Liver (tissue), 3 donors: ENCODE data around the gene FBLN1.

ENCODE experiments used
- CTCF ChIP-seq: fragments of 150-350 bp; IDR thresholded peaks from 2 replicates; pipeline ENCODE4 v1.5.1; 2017; ENCODE audit warnings: improper control_type of control experiment, low read depth, low read length; ENCODE audit not compliant: missing input control
- EGR1 ChIP-seq, 2 donors: IDR thresholded peaks; 2 replicates each; pipeline ENCODE4 v1.6.1; 2016 to 2018; ENCODE audit warnings: antibody characterized with exemption in 2 of 2, low read depth in 2 of 2
- FOXA1 ChIP-seq: IDR thresholded peaks from 2 replicates; pipeline ENCODE4 v1.6.1; 2016; ENCODE audit warnings: antibody characterized with exemption
- GABPA ChIP-seq, 2 donors: IDR thresholded peaks in 1 of 2; conservative IDR thresholded peaks in 1 of 2; 2 replicates each; pipeline ENCODE4 v1.6.1; 2016; ENCODE audit warnings: antibody characterized with exemption in 2 of 2, mild to moderate bottlenecking in 1 of 2, moderate library complexity in 1 of 2
- HNF4A ChIP-seq, 2 donors: conservative IDR thresholded peaks; 2 replicates each; pipeline ENCODE4 v1.6.1; 2016; ENCODE audit warnings: antibody characterized with exemption in 2 of 2, mild to moderate bottlenecking in 2 of 2
- JUND ChIP-seq, 2 donors: IDR thresholded peaks; 2 replicates each; pipeline ENCODE4 v1.6.1; 2016; ENCODE audit warnings: antibody characterized with exemption in 2 of 2
- RAD21 ChIP-seq, 2 donors: IDR thresholded peaks; 2 replicates each; pipeline ENCODE4 v1.6.1; 2016; ENCODE audit warnings: antibody characterized with exemption in 2 of 2, mild to moderate bottlenecking in 2 of 2
- REST ChIP-seq: IDR thresholded peaks from 2 replicates; pipeline ENCODE4 v1.6.1; 2016; ENCODE audit warnings: antibody characterized with exemption, mild to moderate bottlenecking
- SP1 ChIP-seq: IDR thresholded peaks from 2 replicates; pipeline ENCODE4 v1.6.1; 2018; ENCODE audit warnings: antibody characterized with exemption, mild to moderate bottlenecking
- TAF1 ChIP-seq: conservative IDR thresholded peaks from 2 replicates; pipeline ENCODE4 v1.6.1; 2016; ENCODE audit warnings: antibody characterized with exemption, mild to moderate bottlenecking
- YY1 ChIP-seq: IDR thresholded peaks from 2 replicates; pipeline ENCODE4 v1.6.1; 2016; ENCODE audit warnings: antibody characterized with exemption, mild to moderate bottlenecking
- ZBTB33 ChIP-seq: IDR thresholded peaks from 2 replicates; pipeline ENCODE4 v1.6.1; 2016; ENCODE audit warnings: antibody characterized with exemption
- TF ChIP-seq, protein P1 (sequence below): IDR thresholded peaks from 2 replicates; pipeline ENCODE4 v1.6.1; 2016; ENCODE audit warnings: antibody characterized with exemption
- TF ChIP-seq, protein P2 (sequence below): IDR thresholded peaks from 2 replicates; pipeline ENCODE4 v1.6.1; 2016; ENCODE audit warnings: antibody characterized with exemption
- donor health status: healthy.
- donor health status: healthy.

- TF ChIP-seq RAD21 (IDR thresholded peaks at IDR 0.05) (no peak), CTCF (no peak), GABPA (IDR thresholded peaks at IDR 0.05 in 1 of 2, conservative IDR thresholded peaks at IDR 0.05 in 1 of 2) (no peak), ZBTB33 (no peak), EGR1 (IDR thresholded peaks at IDR 0.05; ENCODE audit: low read depth in 2 of 2) (no peak), JUND (IDR thresholded peaks at IDR 0.05) (no peak), YY1 (no peak), TAF1 (no peak), FOXA1 (no peak), REST (no peak), HNF4A (conservative IDR thresholded peaks at IDR 0.05) (no peak), SP1 (no peak)
- TF ChIP-seq, protein P1, sequence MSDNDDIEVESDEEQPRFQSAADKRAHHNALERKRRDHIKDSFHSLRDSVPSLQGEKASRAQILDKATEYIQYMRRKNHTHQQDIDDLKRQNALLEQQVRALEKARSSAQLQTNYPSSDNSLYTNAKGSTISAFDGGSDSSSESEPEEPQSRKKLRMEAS: no peak
- TF ChIP-seq, protein P2, sequence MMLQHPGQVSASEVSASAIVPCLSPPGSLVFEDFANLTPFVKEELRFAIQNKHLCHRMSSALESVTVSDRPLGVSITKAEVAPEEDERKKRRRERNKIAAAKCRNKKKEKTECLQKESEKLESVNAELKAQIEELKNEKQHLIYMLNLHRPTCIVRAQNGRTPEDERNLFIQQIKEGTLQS: no peak
Measured at GRCh38 chr22:45506816-45507360, 4.2 kb downstream of the FBLN1 start.
